Activated CD4-positive, alpha-beta T cell treated with anti-CD3 and anti-CD28 coated beads, Interleukin-2, amount 50 U/mL, for 16 hours (primary cell): Measurements from ENCODE around the gene SPEF2.

Experiments
- DNase-seq: peaks from one replicate; pipeline ENCODE4 v3.0.0-alpha.2; 2020

The SPEF2 gene

GRCh38 chr5:35857606-35858205 lies 240.0 kb downstream of the SPEF2 start:
- DNase-seq = peak; percentile 71

GRCh38 chr5:35859101-35859661 lies 241.5 kb downstream of the SPEF2 start:
- DNase-seq = peak; percentile 56

- DNase-seq = no peak
These were observed 243.0 kb downstream of the SPEF2 start for GRCh38 chr5:35860686-35861085.

- DNase-seq = no peak
These were observed 244.1 kb downstream of the SPEF2 start for GRCh38 chr5:35861718-35862117.

- DNase-seq = no peak
These were observed 244.5 kb downstream of the SPEF2 start for GRCh38 chr5:35862126-35862525.

- peak; percentile 53 for DNase-seq
These were observed 245.5 kb downstream of the SPEF2 start for GRCh38 chr5:35863159-35863558.
